H9 (cell line): ENCODE data around the gene CYP24A1. TPM values are rescaled to one million over a fixed set of nuclear protein-coding genes. Genes with fewer than 3 reads are reported as not detected.

Experiments used
- DNase-seq: peaks from one replicate; pipeline ENCODE4 v3.0.0-alpha.2; 2017
- H2AFZ ChIP-seq: one replicate; pipeline ENCODE4 v1.6.1; 2013; ENCODE audit warnings: mild to moderate bottlenecking, low read length, control low read depth, moderate library complexity
- H2AK5ac ChIP-seq: 2 replicates; pipeline ENCODE4 v1.6.1; 2013; ENCODE audit warnings: low read length, control low read depth, mixed read lengths; ENCODE audit not compliant: insufficient read length
- H2BK120ac ChIP-seq: one replicate; pipeline ENCODE4 v1.6.1; 2013; ENCODE audit warnings: low read depth, mild to moderate bottlenecking, low read length, control low read depth, inconsistent platforms; ENCODE audit not compliant: poor library complexity, severe bottlenecking
- H2BK12ac ChIP-seq: 2 replicates; pipeline ENCODE4 v1.6.1; 2013; ENCODE audit warnings: low read length, control low read depth, mixed read lengths, low read depth; ENCODE audit not compliant: insufficient read length
- H2BK15ac ChIP-seq: 2 replicates; pipeline ENCODE4 v1.6.1; 2013; ENCODE audit warnings: low read depth, low read length, control low read depth
- H2BK20ac ChIP-seq: one replicate; pipeline ENCODE4 v1.6.1; 2013; ENCODE audit warnings: low read depth, mild to moderate bottlenecking, low read length, control low read depth, inconsistent platforms; ENCODE audit not compliant: poor library complexity, severe bottlenecking
- H2BK5ac ChIP-seq: 2 replicates; pipeline ENCODE4 v1.6.1; 2013; ENCODE audit warnings: low read length, control low read depth, mixed read lengths; ENCODE audit not compliant: insufficient read length
- H3K14ac ChIP-seq: 2 replicates; pipeline ENCODE4 v1.6.1; 2013; ENCODE audit warnings: low read length, control low read depth; ENCODE audit not compliant: insufficient read depth
- H3K18ac ChIP-seq: 2 replicates; pipeline ENCODE4 v1.6.1; 2013; ENCODE audit warnings: low read depth, mild to moderate bottlenecking, mixed read lengths, low read length, control low read depth; ENCODE audit not compliant: insufficient read length
- H3K23ac ChIP-seq: 2 replicates; pipeline ENCODE4 v1.6.1; 2013; ENCODE audit warnings: low read length, control low read depth, mixed read lengths, low read depth; ENCODE audit not compliant: insufficient read length
- H3K23me2 ChIP-seq: 2 replicates; pipeline ENCODE4 v1.6.1; 2013; ENCODE audit warnings: low read depth, mild to moderate bottlenecking, mixed read lengths, low read length, control low read depth; ENCODE audit not compliant: insufficient read length, poor library complexity, severe bottlenecking
- H3K27ac ChIP-seq: 2 replicates; pipeline ENCODE4 v1.5.1; 2013; ENCODE audit warnings: low read length, control low read depth, mixed read lengths, low read depth; ENCODE audit not compliant: insufficient read length
- H3K27me3 ChIP-seq: 2 replicates; pipeline ENCODE4 v1.6.1; 2013; ENCODE audit warnings: low read length, control low read depth, inconsistent platforms; ENCODE audit not compliant: insufficient read depth
- H3K4ac ChIP-seq: 2 replicates; pipeline ENCODE4 v1.6.1; 2013; ENCODE audit warnings: low read depth, mild to moderate bottlenecking, control low read depth, inconsistent platforms, low read length, moderate library complexity
- H3K4me1 ChIP-seq: 2 replicates; pipeline ENCODE4 v1.6.1; 2013; ENCODE audit warnings: low read length, control low read depth, inconsistent platforms; ENCODE audit not compliant: insufficient read depth
- H3K4me2 ChIP-seq: 2 replicates; pipeline ENCODE4 v1.6.1; 2013; ENCODE audit warnings: low read length, control low read depth, mixed read lengths; ENCODE audit not compliant: insufficient read length, insufficient read depth
- H3K56ac ChIP-seq: 2 replicates; pipeline ENCODE4 v1.6.1; 2013; ENCODE audit warnings: low read depth, mild to moderate bottlenecking, mixed read lengths, low read length, control low read depth; ENCODE audit not compliant: insufficient read length
- H3K79me1 ChIP-seq: 2 replicates; pipeline ENCODE4 v1.6.1; 2013; ENCODE audit warnings: low read depth, mild to moderate bottlenecking, moderate library complexity, low read length, control low read depth, inconsistent platforms; ENCODE audit not compliant: insufficient read depth, poor library complexity, severe bottlenecking
- H3K79me2 ChIP-seq: 2 replicates; pipeline ENCODE4 v1.6.1; 2013; ENCODE audit warnings: low read length, control low read depth, inconsistent platforms; ENCODE audit not compliant: insufficient read depth
- H3K9ac ChIP-seq: 2 replicates; pipeline ENCODE4 v1.6.1; 2013; ENCODE audit warnings: low read length, control low read depth, mixed read lengths; ENCODE audit not compliant: insufficient read length; ENCODE audit errors: extremely low read depth
- H3K9me3 ChIP-seq: one replicate; pipeline ENCODE4 v1.6.1; 2013; ENCODE audit warnings: low read depth, low read length, inconsistent platforms; ENCODE audit not compliant: control insufficient read depth
- H3T11ph ChIP-seq: one replicate; pipeline ENCODE4 v1.6.1; 2013; ENCODE audit warnings: mild to moderate bottlenecking, low read length, control low read depth, inconsistent platforms
- H4K20me1 ChIP-seq: one replicate; pipeline ENCODE4 v1.6.1; 2013; ENCODE audit not compliant: control insufficient read depth, insufficient read length, insufficient read depth
- H4K5ac ChIP-seq: 2 replicates; pipeline ENCODE4 v1.6.1; 2013; ENCODE audit warnings: low read depth, mild to moderate bottlenecking, mixed read lengths, low read length, control low read depth; ENCODE audit not compliant: insufficient read length
- H4K8ac ChIP-seq: replicated peaks from 2 replicates; pipeline ENCODE4 v1.6.1; 2013; ENCODE audit warnings: low read length, control low read depth, mixed read lengths, low read depth; ENCODE audit not compliant: insufficient read length
- H4K91ac ChIP-seq: 2 replicates; pipeline ENCODE4 v1.6.1; 2013; ENCODE audit warnings: low read depth, mild to moderate bottlenecking, moderate library complexity, mixed read lengths, low read length, control low read depth; ENCODE audit not compliant: insufficient read length
- H3K27ac Mint-ChIP-seq, 3 experiments: 2 replicates in 2 of 3; 3 replicates in 1 of 3; pipeline ENCODE4 v1.8.0; 2020 to 2021; ENCODE audit warnings: mixed read lengths in 3 of 3, mild to moderate bottlenecking in 1 of 3, moderate library complexity in 1 of 3
- H3K27me3 Mint-ChIP-seq: 2 replicates; pipeline ENCODE4 v1.8.0; 2021; ENCODE audit warnings: low read depth, mild to moderate bottlenecking, moderate library complexity, mixed read lengths
- H3K36me3 Mint-ChIP-seq, 3 experiments: 2 replicates in 2 of 3; 3 replicates in 1 of 3; pipeline ENCODE4 v1.8.0; 2020 to 2021; ENCODE audit warnings: low read depth in 3 of 3, mixed read lengths in 3 of 3; ENCODE audit not compliant: insufficient read depth in 1 of 3
- H3K4me1 Mint-ChIP-seq, 2 experiments: 2 replicates each; pipeline ENCODE4 v1.8.0; 2020; ENCODE audit warnings: mixed read lengths in 2 of 2
- H3K4me3 Mint-ChIP-seq, 2 experiments: 2 replicates in 1 of 2; 3 replicates in 1 of 2; pipeline ENCODE4 v1.8.0; 2020 to 2021; ENCODE audit warnings: mild to moderate bottlenecking in 2 of 2, mixed read lengths in 2 of 2, moderate library complexity in 1 of 2
- H3K9me3 Mint-ChIP-seq, 2 experiments: 2 replicates in 1 of 2; 3 replicates in 1 of 2; pipeline ENCODE4 v1.8.0; 2020; ENCODE audit warnings: mild to moderate bottlenecking in 2 of 2, mixed read lengths in 2 of 2, moderate library complexity in 1 of 2
- WGBS: extraction: QIAGEN DNeasy Blood & Tissue Kit; methylation state at CpG from one replicate; pipeline ENCODE4 v1.1.7; 2013; ENCODE audit warnings: missing lambda C conversion rate, low lambda C conversion rate, mixed read lengths; ENCODE audit not compliant: insufficient read length; ENCODE audit errors: extremely low coverage; 5-methylcytosine and 5-hydroxymethylcytosine counted together
- total RNA-seq: library from RNA; stranded (reverse); gene quantifications from 2 replicates; pipeline ENCODE4 v1.2.1, GENCODE V29; 2021
- TF ChIP-seq, protein P1 (sequence below): fragments of 200-600 bp; sonication (generic); conservative IDR thresholded peaks from 3 replicates; pipeline ENCODE4 v1.8.0; 2021; ENCODE audit warnings: antibody characterized with exemption, mild to moderate bottlenecking

Gene CYP24A1
- total RNA-seq, 1 experiment from 2014 or later: not detected

- H3K27ac Mint-ChIP-seq: no peak overlapping the region
These were observed 21.1 kb upstream of the CYP24A1 start for GRCh38 chr20:54194724-54195438.

More at GRCh38 chr20:54194724-54195438, 21.1 kb upstream of the CYP24A1 start:
- no peak overlapping the region for H3K23ac ChIP-seq
- no peak overlapping the region for H3K9ac ChIP-seq
- no peak overlapping the region for H2AFZ ChIP-seq
- WGBS: no CpG with 5 or more reads among the region's 11 CpGs
- no peak overlapping the region for H3T11ph ChIP-seq
- H3K56ac ChIP-seq: no peak overlapping the region
- no peak overlapping the region for H2AK5ac ChIP-seq
- no peak overlapping the region for H4K5ac ChIP-seq
- no peak overlapping the region for H3K4me3 Mint-ChIP-seq
- H3K79me2 ChIP-seq: no peaks in the 10 kb centered on the region
- TF ChIP-seq, protein P1, sequence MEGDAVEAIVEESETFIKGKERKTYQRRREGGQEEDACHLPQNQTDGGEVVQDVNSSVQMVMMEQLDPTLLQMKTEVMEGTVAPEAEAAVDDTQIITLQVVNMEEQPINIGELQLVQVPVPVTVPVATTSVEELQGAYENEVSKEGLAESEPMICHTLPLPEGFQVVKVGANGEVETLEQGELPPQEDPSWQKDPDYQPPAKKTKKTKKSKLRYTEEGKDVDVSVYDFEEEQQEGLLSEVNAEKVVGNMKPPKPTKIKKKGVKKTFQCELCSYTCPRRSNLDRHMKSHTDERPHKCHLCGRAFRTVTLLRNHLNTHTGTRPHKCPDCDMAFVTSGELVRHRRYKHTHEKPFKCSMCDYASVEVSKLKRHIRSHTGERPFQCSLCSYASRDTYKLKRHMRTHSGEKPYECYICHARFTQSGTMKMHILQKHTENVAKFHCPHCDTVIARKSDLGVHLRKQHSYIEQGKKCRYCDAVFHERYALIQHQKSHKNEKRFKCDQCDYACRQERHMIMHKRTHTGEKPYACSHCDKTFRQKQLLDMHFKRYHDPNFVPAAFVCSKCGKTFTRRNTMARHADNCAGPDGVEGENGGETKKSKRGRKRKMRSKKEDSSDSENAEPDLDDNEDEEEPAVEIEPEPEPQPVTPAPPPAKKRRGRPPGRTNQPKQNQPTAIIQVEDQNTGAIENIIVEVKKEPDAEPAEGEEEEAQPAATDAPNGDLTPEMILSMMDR: peak; percentile 48
- H3K27ac ChIP-seq: no peak overlapping the region
- H4K91ac ChIP-seq: no peak overlapping the region
- no peaks in the 10 kb centered on the region for H4K20me1 ChIP-seq
- H2BK5ac ChIP-seq: no peak overlapping the region
- no peaks in the 10 kb centered on the region for H3K9me3 Mint-ChIP-seq
- no peaks in the 10 kb centered on the region for H3K9me3 ChIP-seq
- peaks cover 2 to 5% of the 10 kb centered on the region in 2 experiments; a peak in 1 of 4 replicates for H3K4me1 Mint-ChIP-seq
- no peaks in the 10 kb centered on the region for H3K36me3 Mint-ChIP-seq
- H3K79me1 ChIP-seq: no peaks in the 10 kb centered on the region
- H2BK20ac ChIP-seq: no peak overlapping the region
- no peak overlapping the region for H3K14ac ChIP-seq
- no peak overlapping the region for H2BK15ac ChIP-seq
- H2BK12ac ChIP-seq: no peak overlapping the region
- no peaks in the 10 kb centered on the region for H3K4me1 ChIP-seq
- DNase-seq: no peak
- H3K4me2 ChIP-seq: no peak overlapping the region
- H3K27me3 Mint-ChIP-seq: peaks cover 3% of the 10 kb centered on the region
- no peak overlapping the region for H3K18ac ChIP-seq
- H3K23me2 ChIP-seq: no peaks in the 10 kb centered on the region
- no peaks in the 10 kb centered on the region for H3K27me3 ChIP-seq
- no peak overlapping the region for H4K8ac ChIP-seq
- H3K4ac ChIP-seq: no peak overlapping the region
- no peak overlapping the region for H2BK120ac ChIP-seq
